Esophagus muscularis mucosa (tissue), 3 donors: ENCODE measurements around the gene YBX1.

Experiments used
- POLR2A ChIP-seq: fragments of 450-650 bp; IDR thresholded peaks from one replicate; pipeline ENCODE4 v1.6.1; 2017; ENCODE audit warnings: antibody characterized with exemption, moderate library complexity, mild to moderate bottlenecking, low read depth
- POLR2AphosphoS5 ChIP-seq, 2 donors: sonication (generic); formaldehyde crosslinking; IDR thresholded peaks; one replicate each; pipeline ENCODE4 v1.6.1; 2017; ENCODE audit warnings: antibody characterized with exemption in 2 of 2
- TF ChIP-seq, protein P1 (sequence below), 3 experiments: fragments of 200-600 bp in 2 of 3; fragments of 450-650 bp in 1 of 3; sonication (generic) in 2 of 3; IDR thresholded peaks; one replicate each; pipeline ENCODE4 v1.5.1; 2017 to 2019; ENCODE audit warnings: antibody characterized with exemption in 3 of 3, mild to moderate bottlenecking in 2 of 3, moderate library complexity in 1 of 3

DNA sequence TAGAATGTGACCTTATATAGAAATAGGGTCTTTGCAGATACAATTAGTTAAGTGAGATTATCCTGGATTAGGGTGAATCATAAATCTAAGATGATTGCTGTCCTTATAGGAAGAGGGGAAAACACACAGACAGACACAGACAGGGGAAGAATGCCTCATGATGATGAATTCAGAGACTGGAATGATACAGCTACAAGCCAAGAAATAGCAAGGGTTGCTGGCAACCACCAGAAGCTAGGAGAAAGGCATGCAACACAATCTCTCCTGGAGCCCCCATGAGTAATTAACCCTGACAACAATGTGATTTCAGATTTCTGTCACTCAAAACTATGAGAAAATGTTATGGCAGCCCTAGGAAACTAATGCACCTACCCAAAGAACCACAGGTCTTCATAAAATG, 43.1 kb upstream of the YBX1 start:
- TF ChIP-seq, protein P1, sequence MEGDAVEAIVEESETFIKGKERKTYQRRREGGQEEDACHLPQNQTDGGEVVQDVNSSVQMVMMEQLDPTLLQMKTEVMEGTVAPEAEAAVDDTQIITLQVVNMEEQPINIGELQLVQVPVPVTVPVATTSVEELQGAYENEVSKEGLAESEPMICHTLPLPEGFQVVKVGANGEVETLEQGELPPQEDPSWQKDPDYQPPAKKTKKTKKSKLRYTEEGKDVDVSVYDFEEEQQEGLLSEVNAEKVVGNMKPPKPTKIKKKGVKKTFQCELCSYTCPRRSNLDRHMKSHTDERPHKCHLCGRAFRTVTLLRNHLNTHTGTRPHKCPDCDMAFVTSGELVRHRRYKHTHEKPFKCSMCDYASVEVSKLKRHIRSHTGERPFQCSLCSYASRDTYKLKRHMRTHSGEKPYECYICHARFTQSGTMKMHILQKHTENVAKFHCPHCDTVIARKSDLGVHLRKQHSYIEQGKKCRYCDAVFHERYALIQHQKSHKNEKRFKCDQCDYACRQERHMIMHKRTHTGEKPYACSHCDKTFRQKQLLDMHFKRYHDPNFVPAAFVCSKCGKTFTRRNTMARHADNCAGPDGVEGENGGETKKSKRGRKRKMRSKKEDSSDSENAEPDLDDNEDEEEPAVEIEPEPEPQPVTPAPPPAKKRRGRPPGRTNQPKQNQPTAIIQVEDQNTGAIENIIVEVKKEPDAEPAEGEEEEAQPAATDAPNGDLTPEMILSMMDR (IDR thresholded peaks at IDR 0.05) = no peak
- TF ChIP-seq POLR2AphosphoS5 (IDR thresholded peaks at IDR 0.05) (no peak), POLR2A (no peak)
